Hematopoietic multipotent progenitor cell treated with erythropoietin and hydrocortisone succinate and interleukin-3 and kit ligand, for 4 days (in vitro differentiated cells): Measurements from ENCODE around the gene CALN1.

Source experiments
- DNase-seq: peaks from one replicate; pipeline ENCODE4 v3.0.0-alpha.2; 2015

CALN1 gene

GRCh38 chr7:72321637-72322036 is 90.5 kb downstream of the CALN1 start:
- DNase-seq, result no peak

GRCh38 chr7:72321081-72321480 is 91.1 kb downstream of the CALN1 start:
- no peak for DNase-seq

- no peak for DNase-seq
Observed at GRCh38 chr7:72317341-72317740, 94.8 kb downstream of the CALN1 start.

GRCh38 chr7:72316148-72316547 is 96.0 kb downstream of the CALN1 start:
- no peak for DNase-seq

GRCh38 chr7:72313906-72314305 is 98.2 kb downstream of the CALN1 start:
- DNase-seq, result no peak

GRCh38 chr7:72310301-72310700 is 101.8 kb downstream of the CALN1 start:
- DNase-seq, result no peak

GRCh38 chr7:72309476-72309875 is 102.7 kb downstream of the CALN1 start:
- DNase-seq, result no peak

GRCh38 chr7:72308986-72309385 is 103.2 kb downstream of the CALN1 start:
- DNase-seq, result no peak

- no peak for DNase-seq
Observed at GRCh38 chr7:72307566-72307965, 104.6 kb downstream of the CALN1 start.

GRCh38 chr7:72298912-72299311 is 113.2 kb downstream of the CALN1 start:
- no peak for DNase-seq

- DNase-seq, result no peak
Observed at GRCh38 chr7:72298091-72298490, 114.0 kb downstream of the CALN1 start.

GRCh38 chr7:72297636-72298035 is 114.5 kb downstream of the CALN1 start:
- DNase-seq, result no peak

- peak; percentile 88 for DNase-seq
Observed at GRCh38 chr7:72292794-72293193, 119.3 kb downstream of the CALN1 start.

- DNase-seq, result no peak
Observed at GRCh38 chr7:72292118-72292517, 120.0 kb downstream of the CALN1 start.

- peak; percentile 79 for DNase-seq
Observed at GRCh38 chr7:72286519-72286918, 125.6 kb downstream of the CALN1 start.

GRCh38 chr7:72283309-72283708 is 128.8 kb downstream of the CALN1 start:
- DNase-seq, result no peak

- DNase-seq, result no peak
Observed at GRCh38 chr7:72281308-72281707, 130.8 kb downstream of the CALN1 start.

GRCh38 chr7:72279203-72279602 is 132.9 kb downstream of the CALN1 start:
- DNase-seq, result no peak

GRCh38 chr7:72278550-72278949 is 133.6 kb downstream of the CALN1 start:
- no peak for DNase-seq

- DNase-seq, result no peak
Observed at GRCh38 chr7:72275382-72276070, 136.6 kb downstream of the CALN1 start.

- no peak for DNase-seq
Observed at GRCh38 chr7:72272479-72272878, 139.7 kb downstream of the CALN1 start.

GRCh38 chr7:72268796-72269195 is 143.3 kb downstream of the CALN1 start:
- peak; percentile 67 for DNase-seq

GRCh38 chr7:72268090-72268489 is 144.0 kb downstream of the CALN1 start:
- no peak for DNase-seq

GRCh38 chr7:72267291-72267800 is 144.8 kb downstream of the CALN1 start:
- no peak for DNase-seq

GRCh38 chr7:72266771-72267170 is 145.4 kb downstream of the CALN1 start:
- DNase-seq, result no peak
